GM18868 (cell line): Measurements from ENCODE around the gene GPER1.
"Not testable (repeated sequence)": the region's sequence is repeated elsewhere in the genome, so short reads cannot be mapped to it uniquely, and the experiment has no call there.

Source experiments
- ATAC-seq: cut with Tn5 transposase; IDR thresholded peaks from one replicate; pipeline ENCODE4 v1.9.1; 2021; ENCODE audit warnings: mild to moderate bottlenecking, moderate library complexity; ENCODE audit not compliant: unreplicated experiment

GPER1 gene

GRCh38 chr7:1137517-1138167, 49.7 kb downstream of the GPER1 start:
- ATAC-seq = peak; percentile 52

GRCh38 chr7:1140476-1141104, 52.7 kb downstream of the GPER1 start:
- no peak for ATAC-seq

- ATAC-seq = no peak
Measured at GRCh38 chr7:1141651-1142050, 53.7 kb downstream of the GPER1 start.

GRCh38 chr7:1142051-1142635, 54.2 kb downstream of the GPER1 start:
- no peak for ATAC-seq

GRCh38 chr7:1143031-1143430, 55.1 kb downstream of the GPER1 start:
- ATAC-seq = not testable (repeated sequence)
